Left ventricle myocardium inferior (tissue), 1 donor: ENCODE results near the gene TBC1D3B. TPM values are rescaled to one million over a fixed set of nuclear protein-coding genes. Genes with fewer than 3 reads are reported as not detected.
"Not testable (repeated sequence)": the region's sequence is repeated elsewhere in the genome, so short reads cannot be mapped to it uniquely, and the experiment has no call there.

Experiments
- DNase-seq: peaks from one replicate; pipeline ENCODE4 v3.0.0-alpha.2; 2020
- H3K27ac ChIP-seq: fragments of 200-600 bp; replicated peaks from 2 replicates; pipeline ENCODE4 v1.8.0; 2021
- H3K27me3 ChIP-seq: fragments of 200-600 bp; 2 replicates; pipeline ENCODE4 v1.8.0; 2021; ENCODE audit warnings: low read depth
- H3K36me3 ChIP-seq: fragments of 200-600 bp; 2 replicates; pipeline ENCODE4 v1.8.0; 2021
- H3K4me1 ChIP-seq: fragments of 200-600 bp; 2 replicates; pipeline ENCODE4 v1.8.0; 2021
- H3K4me3 ChIP-seq: fragments of 200-600 bp; 2 replicates; pipeline ENCODE4 v1.8.0; 2021; ENCODE audit warnings: mild to moderate bottlenecking, moderate library complexity
- H3K9me3 ChIP-seq: fragments of 200-600 bp; replicated peaks from 2 replicates; pipeline ENCODE4 v1.8.0; 2021
- CTCF ChIP-seq: fragments of 200-600 bp; IDR thresholded peaks from 2 replicates; pipeline ENCODE4 v1.8.0; 2021; ENCODE audit warnings: antibody characterized with exemption, mild to moderate bottlenecking, borderline replicate concordance
- intact Hi-C: fragments of 100-400 bp; cut with micrococcal nuclease; formaldehyde crosslinking; loops from one replicate; pipeline ENCODE4 v1.11.0; 2022
- total RNA-seq: library from RNA; stranded (reverse); fragmentation: NEBNext Ultra II Directional; extraction: Animal tissue kit (Norgen Biotek cat#: 25700); gene quantifications from one replicate; pipeline ENCODE4 v1.2.1, GENCODE V29; 2021
- donor health status: DM: no; HTN: yes; CAD: no; lungs with severe emphysema.

TBC1D3B gene
- total RNA-seq, 1 donor from 2014 or later, result 3.4 TPM

GRCh38 chr17:36212966-36213365 is 36.5 kb upstream of the TBC1D3B start:
- Histone ChIP-seq H3K4me1 (no peaks in the 10 kb centered on the region), H3K9me3 (no peaks in the 10 kb centered on the region), H3K27ac (no peak overlapping the region), H3K27me3 (peaks cover 58% of the 10 kb centered on the region), H3K36me3 (no peaks in the 10 kb centered on the region), H3K4me3 (no peak overlapping the region)
- DNase-seq, result no peak
- TF ChIP-seq CTCF, result no peak
- intact Hi-C loops, result no loop called here

- intact Hi-C loops, result no loop called here
- Histone ChIP-seq H3K9me3 (no peaks in the 10 kb centered on the region), H3K4me3 (no peak overlapping the region), H3K27ac (no peak overlapping the region), H3K4me1 (no peaks in the 10 kb centered on the region), H3K36me3 (no peaks in the 10 kb centered on the region), H3K27me3 (peaks cover 58% of the 10 kb centered on the region)
- no peak for TF ChIP-seq CTCF
- DNase-seq, result no peak
Measured at GRCh38 chr17:36212272-36212605, 35.8 kb upstream of the TBC1D3B start.

GRCh38 chr17:36211484-36212271 is 35.2 kb upstream of the TBC1D3B start:
- DNase-seq, H3K4me3 ChIP-seq, H3K36me3 ChIP-seq, H3K9me3 ChIP-seq, H3K27ac ChIP-seq, intact Hi-C loops, H3K4me1 ChIP-seq: not testable (repeated sequence)
- H3K27me3 ChIP-seq, result peaks cover 54% of the 10 kb centered on the region

GRCh38 chr17:36210439-36211211 is 34.2 kb upstream of the TBC1D3B start, which contains the start of gene CCL4L2:
TSS of gene CCL4L2 (plus strand) at chr17:36211063.
- H3K27me3 ChIP-seq, result peaks cover 50% of the 10 kb centered on the region
- H3K36me3 ChIP-seq, DNase-seq, H3K4me3 ChIP-seq, H3K4me1 ChIP-seq, H3K27ac ChIP-seq, H3K9me3 ChIP-seq, intact Hi-C loops: not testable (repeated sequence)

- Histone ChIP-seq H3K27me3 (peaks cover 43% of the 10 kb centered on the region), H3K9me3 (no peaks in the 10 kb centered on the region), H3K36me3 (no peaks in the 10 kb centered on the region), H3K27ac (no peak overlapping the region), H3K4me3 (no peak overlapping the region), H3K4me1 (no peaks in the 10 kb centered on the region)
- intact Hi-C loops, result no loop called here
- no peak for TF ChIP-seq CTCF
- DNase-seq, result no peak
Measured at GRCh38 chr17:36209575-36209974, 33.1 kb upstream of the TBC1D3B start.

- H3K4me3 ChIP-seq, DNase-seq, H3K9me3 ChIP-seq, intact Hi-C loops, H3K4me1 ChIP-seq, H3K27ac ChIP-seq, H3K36me3 ChIP-seq: not testable (repeated sequence)
- peaks cover 24% of the 10 kb centered on the region for H3K27me3 ChIP-seq
Measured at GRCh38 chr17:36207383-36207782, 30.9 kb upstream of the TBC1D3B start.

- DNase-seq, H3K4me3 ChIP-seq, H3K36me3 ChIP-seq, H3K4me1 ChIP-seq, H3K27ac ChIP-seq, intact Hi-C loops, H3K9me3 ChIP-seq: not testable (repeated sequence)
- peaks cover 18% of the 10 kb centered on the region for H3K27me3 ChIP-seq
Measured at GRCh38 chr17:36206486-36206821, 30.0 kb upstream of the TBC1D3B start.
